Stomach (tissue), 9 donors: ENCODE measurements around the gene SMPD3. TPM values are rescaled to one million over a fixed set of nuclear protein-coding genes. Genes with fewer than 3 reads are reported as not detected.

Experiments used
- DNase-seq, 2 donors: peaks; one replicate each; pipeline versions ENCODE4 v3.0.0 to v3.0.0-alpha.2; 2013 to 2019
- H3K27ac ChIP-seq, 5 donors: fragments of 200-600 bp in 4 of 5; sonication (generic) in 4 of 5; one replicate each; pipeline ENCODE4 v1.5.1; 2013 to 2019; ENCODE audit warnings: mild to moderate bottlenecking in 1 of 5, moderate library complexity in 1 of 5
- H3K27me3 ChIP-seq, 3 donors: fragments of 200-600 bp; sonication (generic); one replicate each; pipeline ENCODE4 v1.5.1; 2017 to 2019; ENCODE audit warnings: mixed run types in 1 of 3
- H3K36me3 ChIP-seq, 4 donors: fragments of 200-600 bp; sonication (generic); 1 replicate in 3 of 4; 2 replicates in 1 of 4; pipeline ENCODE4 v1.5.1; 2016 to 2019
- H3K4me1 ChIP-seq, 4 donors: fragments of 200-600 bp; sonication (generic); one replicate each; pipeline ENCODE4 v1.5.1; 2016 to 2019
- H3K4me3 ChIP-seq, 4 donors: fragments of 200-600 bp; sonication (generic) in 3 of 4; one replicate each; pipeline ENCODE4 v1.5.1; 2016 to 2019; ENCODE audit warnings: mild to moderate bottlenecking in 1 of 4
- H3K9me3 ChIP-seq, 4 donors: fragments of 200-600 bp; sonication (generic); one replicate each; pipeline ENCODE4 v1.5.1; 2016 to 2019
- CTCF ChIP-seq, 7 experiments: fragments of 450-650 bp in 4 of 7; fragments of 200-600 bp in 3 of 7; sonication (generic) in 3 of 7; IDR thresholded peaks; one replicate each; pipeline ENCODE4 v1.5.1; 2016 to 2019; ENCODE audit warnings: antibody characterized with exemption in 7 of 7, control low read depth in 2 of 7, mild to moderate bottlenecking in 1 of 7
- EP300 ChIP-seq: sonication (generic); formaldehyde crosslinking; IDR thresholded peaks from one replicate; pipeline ENCODE4 v1.6.1; 2017; ENCODE audit warnings: antibody characterized with exemption
- POLR2A ChIP-seq, 4 donors: fragments of 450-650 bp; IDR thresholded peaks; one replicate each; pipeline ENCODE4 v1.6.1; 2016; ENCODE audit warnings: antibody characterized with exemption in 4 of 4, control low read depth in 2 of 4, mild to moderate bottlenecking in 1 of 4, moderate library complexity in 1 of 4
- POLR2AphosphoS5 ChIP-seq, 3 donors: sonication (generic); formaldehyde crosslinking; IDR thresholded peaks; one replicate each; pipeline ENCODE4 v1.6.1; 2016; ENCODE audit warnings: antibody characterized with exemption in 3 of 3
- WGBS, 5 donors: extraction: QIAGEN DNeasy Blood & Tissue Kit in 3 of 5; methylation state at CpG; one replicate each; pipeline versions ENCODE4 v1.1.5 to v1.1.7; 2013 to 2018; 5-methylcytosine and 5-hydroxymethylcytosine counted together
- intact Hi-C: fragments of 100-400 bp; cut with DNase I; formaldehyde crosslinking; loops from one replicate; pipeline ENCODE4 v1.15.1; 2023; ENCODE audit warnings: low total_unique reads
- polyA plus RNA-seq, 3 donors: library from polyadenylated mRNA; stranded (reverse); fragments of 200-250 nt; gene quantifications; one replicate each; pipeline ENCODE4 v1.2.3, GENCODE V29; 2013
- total RNA-seq, 5 donors: library from RNA; depleted of rRNA; stranded (reverse); fragments of >200 nt; gene quantifications; one replicate each; pipeline versions ENCODE4 v1.1.0 to v1.2.3, GENCODE V29; 2014 to 2016
- donor health status: healthy with polysubstance abuse.
- donor health status: Bipolar disorder and iron deficiency.
- donor health status: healthy.

Gene SMPD3
- total and polyA plus RNA-seq, 8 donors: 1.7 to 110 (median 53.7) TPM

DNA sequence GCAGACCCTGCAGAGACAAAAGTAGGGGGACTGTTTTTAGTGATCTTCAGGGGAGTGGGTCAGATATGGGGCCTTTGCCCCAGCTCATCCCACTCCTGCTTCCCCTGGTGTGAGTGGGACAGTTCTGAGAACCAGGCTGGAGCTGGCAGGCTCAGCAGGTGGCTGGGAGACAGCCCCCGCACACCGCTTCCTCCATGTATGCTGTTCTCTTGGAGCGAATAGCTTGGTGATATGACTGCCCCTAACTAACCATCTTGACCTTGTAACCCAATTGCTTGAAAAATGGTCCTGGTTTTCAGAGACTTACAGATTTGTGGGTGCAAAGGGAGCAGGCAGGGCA, 76.0 kb downstream of the SMPD3 start:
- Histone ChIP-seq H3K36me3 (peaks cover 0 to 29% (median 9%) of the 10 kb centered on the region in 4 donors), H3K4me3 (no peak overlapping the region), H3K9me3 (no peaks in the 10 kb centered on the region), H3K27ac (no peak overlapping the region), H3K4me1 (peaks cover 0 to 25% (median 8%) of the 10 kb centered on the region in 4 donors), H3K27me3 (peaks cover 0 to 7% (median 0%) of the 10 kb centered on the region in 3 donors)
- no peak for TF ChIP-seq CTCF (IDR thresholded peaks at IDR 0.05)
- TF ChIP-seq POLR2AphosphoS5 (IDR thresholded peaks at IDR 0.05): no peak
- no peak for TF ChIP-seq POLR2A (IDR thresholded peaks at IDR 0.05)
- TF ChIP-seq EP300: no peak
- no peak for DNase-seq
- 92 to 95% (median 93%) methylated on average over 3 of the region's 3 CpGs for WGBS, 5 donors
- intact Hi-C loops: no loop called here

- peaks cover 0 to 21% (median 8%) of the 10 kb centered on the region in 4 donors for H3K4me1 ChIP-seq
- peaks cover 0 to 12% (median 0%) of the 10 kb centered on the region in 3 donors for H3K27me3 ChIP-seq
- no peak overlapping the region for H3K27ac ChIP-seq
- TF ChIP-seq POLR2A (IDR thresholded peaks at IDR 0.05) (no peak), CTCF (IDR thresholded peaks at IDR 0.05) (no peak), POLR2AphosphoS5 (IDR thresholded peaks at IDR 0.05) (no peak), EP300 (no peak)
- H3K36me3 ChIP-seq: peaks cover 0 to 29% (median 9%) of the 10 kb centered on the region in 4 donors
- H3K9me3 ChIP-seq: no peaks in the 10 kb centered on the region
- WGBS, 5 donors: 92 to 96% (median 94%) methylated on average over 40 of the region's 40 CpGs
- DNase-seq: no peak
- intact Hi-C loops: no loop called here
- no peak overlapping the region for H3K4me3 ChIP-seq
These were observed 76.5 kb downstream of the SMPD3 start for GRCh38 chr16:68371706-68372380.

DNA sequence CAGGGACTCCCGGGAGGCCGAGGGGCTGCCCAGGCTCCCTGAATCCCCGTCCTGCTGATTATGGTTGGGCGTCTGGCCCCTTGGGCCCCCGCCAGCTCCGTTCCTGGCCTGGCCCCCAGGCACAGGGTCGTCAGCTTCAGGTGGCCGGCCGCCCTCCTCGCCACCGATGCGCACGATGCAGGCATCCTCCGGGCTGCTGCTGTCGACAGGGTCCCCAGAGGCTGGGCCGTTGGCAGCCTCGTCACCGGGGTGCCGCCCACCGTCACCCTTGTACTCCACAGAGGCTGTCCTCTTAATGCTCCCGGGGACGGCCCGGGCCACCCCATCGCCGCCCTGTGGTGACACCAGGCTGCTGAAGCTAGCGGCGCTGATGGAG, 77.0 kb downstream of the SMPD3 start:
- H3K4me1 ChIP-seq: peaks cover 0 to 21% (median 8%) of the 10 kb centered on the region in 4 donors
- intact Hi-C loops: no loop called here
- H3K4me3 ChIP-seq: no peak overlapping the region
- H3K9me3 ChIP-seq: no peaks in the 10 kb centered on the region
- H3K27ac ChIP-seq: no peak overlapping the region
- no peak for TF ChIP-seq POLR2AphosphoS5 (IDR thresholded peaks at IDR 0.05)
- no peak for TF ChIP-seq EP300
- TF ChIP-seq POLR2A (IDR thresholded peaks at IDR 0.05): no peak
- no peak for TF ChIP-seq CTCF (IDR thresholded peaks at IDR 0.05)
- 93 to 96% (median 94%) methylated on average over 8 to 27 of the region's 27 CpGs for WGBS, 5 donors
- H3K27me3 ChIP-seq: peaks cover 0 to 18% (median 0%) of the 10 kb centered on the region in 3 donors
- no peak for DNase-seq
- H3K36me3 ChIP-seq: peaks cover 0 to 25% (median 9%) of the 10 kb centered on the region in 4 donors

DNA sequence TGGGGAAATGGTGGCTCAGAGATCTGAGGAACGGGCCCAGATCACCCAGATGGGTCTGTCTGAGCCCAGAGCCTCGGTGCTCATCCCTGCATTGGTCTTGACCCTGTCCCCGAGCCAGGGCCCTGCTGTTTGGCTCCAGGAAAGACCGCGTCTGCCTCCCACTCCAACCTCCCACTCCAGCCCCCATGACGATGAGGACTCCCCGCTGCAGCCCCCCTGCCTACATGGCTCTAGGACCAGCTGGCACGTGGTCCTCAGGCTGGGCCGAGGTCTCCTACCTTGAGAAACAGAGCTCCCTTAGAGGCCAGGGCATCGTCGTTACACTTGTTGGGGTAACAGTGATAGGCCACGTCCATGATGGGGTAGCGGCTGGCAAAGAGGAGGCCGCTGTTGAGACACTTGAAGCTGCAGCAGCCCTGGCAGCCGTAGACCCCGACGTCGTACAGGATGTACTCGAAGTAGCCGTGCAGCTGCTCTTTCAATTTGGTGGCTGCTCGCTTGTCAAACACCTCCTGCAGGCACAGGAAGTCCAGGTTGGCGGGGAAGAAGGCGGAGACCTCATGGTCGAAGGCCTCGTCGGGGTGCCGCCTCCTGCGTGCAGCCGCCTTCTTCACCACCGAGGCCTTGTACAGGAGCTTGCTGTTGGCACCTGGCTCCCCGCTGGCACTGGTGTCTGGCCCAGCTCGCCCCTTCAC, 77.6 kb downstream of the SMPD3 start:
- H3K36me3 ChIP-seq: peaks cover 0 to 23% (median 9%) of the 10 kb centered on the region in 4 donors
- 81 to 93% (median 87%) methylated on average over 28 to 32 of the region's 32 CpGs for WGBS, 5 donors
- no peak for DNase-seq
- TF ChIP-seq POLR2A (IDR thresholded peaks at IDR 0.05) (no peak), CTCF (IDR thresholded peaks at IDR 0.05) (no peak)
- no peak overlapping the region for H3K4me3 ChIP-seq
- H3K4me1 ChIP-seq: peaks cover 0 to 21% (median 8%) of the 10 kb centered on the region in 4 donors
- intact Hi-C loops: no loop called here
- H3K27ac ChIP-seq: no peak overlapping the region
- no peaks in the 10 kb centered on the region for H3K9me3 ChIP-seq
- peaks cover 0 to 24% (median 2%) of the 10 kb centered on the region in 3 donors for H3K27me3 ChIP-seq
